Measurements from ENCODE around the gene CYP19A1.
"Not testable (repeated sequence)": the region's sequence is repeated elsewhere in the genome, so short reads cannot be mapped to it uniquely, and the experiment has no call there.

CYP19A1 gene

DNA sequence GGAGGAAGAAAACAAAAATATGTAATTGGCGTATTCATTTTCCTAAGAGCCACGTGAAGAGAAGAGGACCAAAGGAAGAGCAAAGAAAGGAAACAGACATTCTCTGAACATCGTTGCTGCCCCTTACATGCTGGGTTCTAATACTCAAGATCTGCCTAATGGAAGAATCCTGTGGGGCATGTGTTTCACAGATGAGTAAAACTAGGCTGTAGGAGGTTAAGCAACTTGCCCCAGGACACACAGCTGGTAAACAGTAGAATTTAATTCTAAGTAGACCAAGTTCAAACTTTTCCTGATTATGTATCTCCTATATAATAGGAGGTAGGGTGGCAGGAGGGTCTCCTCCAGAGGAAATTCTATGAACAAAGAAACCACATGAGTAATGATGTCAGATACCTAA lies 137.6 kb downstream of the CYP19A1 start:
- H3K27me3 ChIP-seq (ENCODE audit: control insufficient read depth, insufficient read depth, low read length): no peaks in the 10 kb centered on the region
- no peaks in the 10 kb centered on the region for H3K36me3 ChIP-seq (ENCODE audit: control insufficient read depth, insufficient read depth, low read length)
- no peak overlapping the region for H3K9ac ChIP-seq (ENCODE audit: low read length)

DNA sequence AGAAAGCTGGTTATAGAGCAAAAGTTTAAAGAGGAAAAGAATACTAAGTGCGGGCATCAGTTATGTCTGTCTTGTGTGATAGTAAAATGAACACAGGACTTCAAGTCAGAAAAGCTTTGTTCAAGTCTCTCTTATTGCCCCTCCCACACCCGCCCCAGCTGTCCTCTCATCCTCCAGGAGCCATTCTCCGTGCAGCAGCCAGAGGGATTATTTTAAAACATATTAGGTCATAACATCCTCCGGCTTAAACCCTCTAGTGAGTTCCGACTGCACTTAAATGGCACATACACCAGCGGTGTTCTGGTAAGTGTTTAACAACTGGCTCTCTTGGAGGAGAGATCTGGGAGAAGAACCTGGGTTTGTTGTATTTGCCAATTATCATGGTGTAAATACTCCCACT lies 138.9 kb downstream of the CYP19A1 start:
- no peaks in the 10 kb centered on the region for H3K4me1 ChIP-seq (ENCODE audit: control insufficient read depth, insufficient read depth, low read length)
- no peaks in the 10 kb centered on the region for H3K27me3 ChIP-seq (ENCODE audit: control insufficient read depth, insufficient read depth, low read length)
- no peaks in the 10 kb centered on the region for H3K36me3 ChIP-seq (ENCODE audit: control insufficient read depth, insufficient read depth, low read length)
- H3K27ac ChIP-seq (ENCODE audit: low read depth, low read length): no peak overlapping the region
- H3K4me3 ChIP-seq (ENCODE audit: low read length): no peak overlapping the region
- H3K9ac ChIP-seq (ENCODE audit: low read length): no peak overlapping the region

More for the DNA sequence above, 137.6 kb downstream of the CYP19A1 start:
- Histone ChIP-seq H3K4me1 (ENCODE audit: control insufficient read depth, insufficient read depth, low read length) (no peaks in the 10 kb centered on the region), H3K4me3 (ENCODE audit: low read length) (no peak overlapping the region), H3K27ac (ENCODE audit: low read depth, low read length) (no peak overlapping the region)

DNA sequence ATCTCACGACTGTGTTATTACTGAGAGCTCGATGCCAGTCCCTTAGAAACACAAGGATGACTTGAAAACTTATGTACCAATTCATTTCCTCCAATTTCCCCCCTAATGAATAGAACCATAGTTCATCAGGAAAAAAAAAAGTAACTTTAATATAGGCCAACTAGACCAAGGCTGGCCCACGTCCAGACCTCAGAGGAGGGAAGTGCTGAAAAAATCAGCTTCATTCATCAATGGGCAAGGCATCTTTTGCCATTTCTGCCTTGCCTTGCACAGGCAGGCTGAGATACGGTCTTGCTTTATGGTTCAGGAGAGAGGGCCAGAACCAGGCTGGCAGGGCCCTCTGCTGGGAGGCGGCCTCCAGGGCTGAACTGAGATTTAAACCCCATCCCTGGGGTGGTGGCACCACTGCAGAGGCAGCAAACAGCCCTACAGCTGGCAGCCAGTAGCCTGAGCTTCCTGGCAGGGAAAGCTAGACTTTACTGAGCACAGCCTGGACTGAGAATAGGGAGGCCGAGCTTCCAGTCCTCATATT lies 139.6 kb downstream of the CYP19A1 start:
- no peak overlapping the region for H3K27ac ChIP-seq (ENCODE audit: low read depth, low read length)
- H3K4me3 ChIP-seq (ENCODE audit: low read length): no peak overlapping the region
- H3K27me3 ChIP-seq (ENCODE audit: control insufficient read depth, insufficient read depth, low read length): no peaks in the 10 kb centered on the region
- H3K36me3 ChIP-seq (ENCODE audit: control insufficient read depth, insufficient read depth, low read length): no peaks in the 10 kb centered on the region
- H3K9ac ChIP-seq (ENCODE audit: low read length): no peak overlapping the region
- H3K4me1 ChIP-seq (ENCODE audit: control insufficient read depth, insufficient read depth, low read length): no peaks in the 10 kb centered on the region

DNA sequence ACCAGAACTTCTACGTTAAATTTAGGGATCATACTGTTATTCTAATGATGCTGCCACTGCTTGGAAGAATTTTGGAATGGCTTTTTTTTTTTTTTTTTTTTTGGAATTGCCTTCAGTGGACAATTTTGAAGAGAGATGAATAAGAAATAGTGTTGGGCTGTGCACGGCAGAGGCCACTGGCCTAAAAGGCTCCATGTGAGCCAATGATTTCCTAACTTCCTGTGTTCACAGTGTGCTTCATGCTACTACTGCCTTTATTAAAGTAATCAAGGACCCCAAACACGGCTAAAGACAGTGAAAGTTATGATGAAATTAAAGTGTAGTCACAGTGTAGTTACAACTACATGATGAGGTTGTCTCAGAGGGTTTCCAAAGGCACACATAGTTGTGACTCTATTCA lies 142.9 kb downstream of the CYP19A1 start:
- Histone ChIP-seq H3K36me3 (ENCODE audit: control insufficient read depth, insufficient read depth, low read length) (no peaks in the 10 kb centered on the region), H3K27ac (ENCODE audit: low read depth, low read length) (no peak overlapping the region), H3K4me1 (ENCODE audit: control insufficient read depth, insufficient read depth, low read length) (no peaks in the 10 kb centered on the region), H3K9ac (ENCODE audit: low read length) (no peak overlapping the region), H3K27me3 (ENCODE audit: control insufficient read depth, insufficient read depth, low read length) (no peaks in the 10 kb centered on the region), H3K4me3 (ENCODE audit: low read length) (no peak overlapping the region)

DNA sequence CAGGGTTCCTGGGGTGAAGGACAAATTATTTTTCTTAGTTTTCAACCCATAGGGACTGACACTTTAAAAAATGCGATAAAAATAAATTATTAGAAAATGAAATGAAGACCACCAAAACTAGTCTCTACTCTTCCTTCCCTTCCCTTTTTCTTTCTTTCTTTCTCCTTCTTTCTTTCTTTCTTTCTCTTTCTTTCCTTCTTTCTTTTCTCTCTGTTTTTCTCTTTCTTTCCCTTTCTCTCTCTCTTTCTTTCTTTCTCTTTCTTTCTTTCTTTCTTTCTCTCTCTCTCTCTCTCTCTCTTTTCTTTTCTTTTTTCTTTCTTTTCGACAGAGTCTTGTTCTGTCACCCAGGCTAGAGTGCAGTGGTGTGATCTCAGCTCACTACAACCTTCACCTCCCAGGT lies 144.4 kb downstream of the CYP19A1 start:
- H3K4me1 ChIP-seq (ENCODE audit: control insufficient read depth, insufficient read depth, low read length): no peaks in the 10 kb centered on the region
- H3K27ac ChIP-seq (ENCODE audit: low read depth, low read length): no peak overlapping the region
- H3K27me3 ChIP-seq (ENCODE audit: control insufficient read depth, insufficient read depth, low read length): no peaks in the 10 kb centered on the region
- no peak overlapping the region for H3K9ac ChIP-seq (ENCODE audit: low read length)
- H3K4me3 ChIP-seq (ENCODE audit: low read length): no peak overlapping the region
- no peaks in the 10 kb centered on the region for H3K36me3 ChIP-seq (ENCODE audit: control insufficient read depth, insufficient read depth, low read length)

DNA sequence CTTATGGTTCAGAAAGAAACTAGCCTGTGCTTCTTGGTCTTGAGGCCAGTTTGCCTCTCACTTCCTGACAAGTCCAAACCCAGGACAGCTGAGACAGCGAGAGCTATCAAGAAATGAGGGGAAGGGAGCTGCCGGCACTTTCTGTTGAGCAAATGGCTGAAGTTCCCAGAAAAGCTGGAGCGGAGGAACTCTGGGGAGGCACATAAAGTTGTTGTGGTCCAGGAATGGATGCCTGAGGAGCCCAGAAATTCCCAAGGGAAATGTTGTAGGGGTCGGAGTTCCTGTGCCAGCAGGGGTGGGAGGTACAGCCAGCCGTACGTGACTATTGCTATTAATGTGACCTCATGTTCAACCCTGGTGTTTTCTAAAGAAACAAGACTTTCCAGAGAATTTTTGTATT lies 144.9 kb downstream of the CYP19A1 start:
- H3K27ac ChIP-seq (ENCODE audit: low read depth, low read length): no peak overlapping the region
- no peak overlapping the region for H3K4me3 ChIP-seq (ENCODE audit: low read length)
- no peaks in the 10 kb centered on the region for H3K4me1 ChIP-seq (ENCODE audit: control insufficient read depth, insufficient read depth, low read length)
- H3K27me3 ChIP-seq (ENCODE audit: control insufficient read depth, insufficient read depth, low read length): no peaks in the 10 kb centered on the region
- no peak overlapping the region for H3K9ac ChIP-seq (ENCODE audit: low read length)
- H3K36me3 ChIP-seq (ENCODE audit: control insufficient read depth, insufficient read depth, low read length): no peaks in the 10 kb centered on the region

DNA sequence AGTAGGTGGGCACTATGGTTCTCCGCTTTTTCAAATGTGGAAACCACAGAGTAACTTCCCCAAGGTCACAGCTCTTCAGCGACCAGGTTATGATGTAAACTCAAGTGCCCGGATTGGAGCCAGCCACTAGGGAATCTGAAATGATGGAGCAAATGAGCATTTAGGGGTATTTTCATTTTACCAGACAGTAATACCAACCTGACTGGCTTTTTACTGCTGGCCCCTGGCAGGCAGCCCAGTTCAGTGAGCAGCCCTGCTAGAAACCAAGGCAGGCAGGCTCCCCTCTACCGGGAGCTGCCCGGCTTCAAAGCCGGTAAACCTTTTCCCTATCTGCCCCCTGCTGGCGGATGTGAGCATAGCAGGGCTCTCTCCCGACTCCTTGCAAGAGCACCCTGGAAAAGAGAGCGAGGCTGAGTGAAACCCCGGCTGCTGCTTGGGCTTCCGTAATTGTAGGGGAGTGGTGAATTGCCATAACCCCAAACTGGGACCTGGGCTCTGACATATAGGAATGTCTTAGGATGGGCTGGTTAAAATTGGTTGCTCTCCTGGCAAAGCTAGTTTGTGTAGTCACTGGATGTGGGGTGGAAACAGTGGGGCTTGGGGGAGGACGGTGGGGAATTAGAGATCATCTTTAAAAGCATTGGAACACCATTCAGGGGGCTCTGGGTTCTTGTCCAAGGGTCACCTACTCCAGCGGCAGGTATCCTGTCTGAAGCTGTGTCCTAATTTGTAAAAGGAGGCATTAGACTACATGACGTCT lies 145.7 kb downstream of the CYP19A1 start:
- Histone ChIP-seq H3K9ac (ENCODE audit: low read length) (no peak overlapping the region), H3K36me3 (ENCODE audit: control insufficient read depth, insufficient read depth, low read length) (no peaks in the 10 kb centered on the region), H3K4me3 (ENCODE audit: low read length) (no peak overlapping the region), H3K27ac (ENCODE audit: low read depth, low read length) (no peak overlapping the region), H3K4me1 (ENCODE audit: control insufficient read depth, insufficient read depth, low read length) (no peaks in the 10 kb centered on the region), H3K27me3 (ENCODE audit: control insufficient read depth, insufficient read depth, low read length) (no peaks in the 10 kb centered on the region)

DNA sequence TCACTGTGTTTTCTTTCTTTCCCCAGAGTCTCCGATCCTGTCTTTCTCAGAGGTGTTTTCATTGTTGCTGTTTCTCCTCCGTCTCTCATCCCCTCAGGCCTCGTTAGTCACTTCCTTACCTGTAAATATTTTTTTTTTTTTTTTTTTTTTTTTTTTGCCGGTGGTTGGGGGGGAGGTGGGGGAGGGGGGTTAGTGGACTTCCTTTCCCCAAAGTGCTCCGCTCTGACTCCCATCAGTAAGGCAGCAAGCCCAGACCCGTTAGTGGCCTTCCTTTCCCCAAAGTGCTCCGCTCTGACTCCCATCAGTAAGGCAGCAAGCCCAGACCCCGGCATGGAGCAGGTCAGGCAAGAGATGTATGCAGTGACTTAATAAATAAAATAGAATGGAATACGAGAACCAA lies 146.6 kb downstream of the CYP19A1 start:
- Histone ChIP-seq H3K27me3 (ENCODE audit: control insufficient read depth, insufficient read depth, low read length) (no peaks in the 10 kb centered on the region), H3K9ac (ENCODE audit: low read length) (no peak overlapping the region), H3K27ac (ENCODE audit: low read depth, low read length) (no peak overlapping the region), H3K36me3 (ENCODE audit: control insufficient read depth, insufficient read depth, low read length) (no peaks in the 10 kb centered on the region), H3K4me1 (ENCODE audit: control insufficient read depth, insufficient read depth, low read length) (no peaks in the 10 kb centered on the region), H3K4me3 (ENCODE audit: low read length) (no peak overlapping the region)

DNA sequence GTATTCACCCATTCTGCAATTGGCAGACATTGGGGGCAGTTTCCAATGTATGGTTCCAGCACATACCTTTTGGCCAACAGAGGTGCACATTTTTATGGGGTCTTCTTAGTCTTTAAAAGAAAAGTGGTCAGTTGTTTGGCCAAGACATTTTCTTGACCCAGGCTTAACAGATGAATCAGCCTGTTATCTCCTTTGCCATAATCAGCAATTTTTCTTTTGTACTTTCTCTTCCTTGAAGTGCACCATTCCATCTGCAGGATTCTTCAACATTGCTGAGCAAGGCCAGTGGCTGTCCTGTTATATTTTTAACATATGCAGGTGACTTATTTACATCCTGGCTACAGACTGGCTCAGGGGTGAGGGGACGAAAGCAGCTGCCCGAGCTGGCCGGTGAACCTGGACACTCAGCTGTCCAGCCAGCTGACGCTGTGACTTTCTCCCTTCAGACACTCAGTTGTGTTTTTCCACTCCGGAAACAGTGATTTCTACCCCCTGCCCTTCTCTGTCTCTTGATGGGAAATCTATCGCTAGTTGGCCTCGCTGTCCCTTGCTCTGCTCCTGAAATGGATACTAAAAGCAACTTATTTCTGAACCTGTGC lies 147.2 kb downstream of the CYP19A1 start:
- Histone ChIP-seq H3K36me3 (ENCODE audit: control insufficient read depth, insufficient read depth, low read length) (no peaks in the 10 kb centered on the region), H3K27ac (ENCODE audit: low read depth, low read length) (no peak overlapping the region), H3K27me3 (ENCODE audit: control insufficient read depth, insufficient read depth, low read length) (no peaks in the 10 kb centered on the region), H3K9ac (ENCODE audit: low read length) (no peak overlapping the region), H3K4me1 (ENCODE audit: control insufficient read depth, insufficient read depth, low read length) (no peaks in the 10 kb centered on the region), H3K4me3 (ENCODE audit: low read length) (no peak overlapping the region)

DNA sequence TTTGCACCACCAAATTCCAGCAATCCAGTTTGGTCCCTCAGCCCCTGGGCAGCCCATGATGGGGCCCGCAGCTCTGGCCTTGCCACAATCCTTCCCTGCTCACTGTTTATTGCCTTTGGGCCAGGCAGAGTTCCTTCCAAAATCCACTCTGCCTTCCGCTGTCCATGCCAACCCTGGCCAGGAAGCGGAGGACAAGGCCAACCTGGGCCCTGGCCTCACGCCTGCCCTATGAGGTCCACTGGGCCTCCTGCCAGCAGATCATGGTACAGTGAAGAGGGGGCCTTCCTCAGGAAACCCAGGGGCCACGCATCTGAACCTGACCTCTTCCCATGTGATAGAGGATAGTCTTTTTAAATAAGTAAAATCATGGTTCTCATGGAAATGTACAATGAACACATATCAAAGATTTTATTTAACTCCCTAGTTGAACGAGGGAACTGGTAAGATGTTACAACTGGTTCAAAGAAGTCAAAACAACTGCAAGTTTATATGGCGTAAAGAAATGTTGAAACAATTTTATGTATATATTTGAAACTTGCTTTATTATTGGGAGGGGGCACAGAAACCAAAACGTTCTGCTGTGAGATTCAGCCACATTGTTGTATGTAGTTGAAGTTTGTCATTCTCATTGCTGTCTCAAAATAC lies 147.8 kb downstream of the CYP19A1 start:
- no peak overlapping the region for H3K9ac ChIP-seq (ENCODE audit: low read length)
- no peaks in the 10 kb centered on the region for H3K27me3 ChIP-seq (ENCODE audit: control insufficient read depth, insufficient read depth, low read length)
- H3K4me1 ChIP-seq (ENCODE audit: control insufficient read depth, insufficient read depth, low read length): no peaks in the 10 kb centered on the region
- no peak overlapping the region for H3K27ac ChIP-seq (ENCODE audit: low read depth, low read length)
- no peaks in the 10 kb centered on the region for H3K36me3 ChIP-seq (ENCODE audit: control insufficient read depth, insufficient read depth, low read length)
- H3K4me3 ChIP-seq (ENCODE audit: low read length): no peak overlapping the region

DNA sequence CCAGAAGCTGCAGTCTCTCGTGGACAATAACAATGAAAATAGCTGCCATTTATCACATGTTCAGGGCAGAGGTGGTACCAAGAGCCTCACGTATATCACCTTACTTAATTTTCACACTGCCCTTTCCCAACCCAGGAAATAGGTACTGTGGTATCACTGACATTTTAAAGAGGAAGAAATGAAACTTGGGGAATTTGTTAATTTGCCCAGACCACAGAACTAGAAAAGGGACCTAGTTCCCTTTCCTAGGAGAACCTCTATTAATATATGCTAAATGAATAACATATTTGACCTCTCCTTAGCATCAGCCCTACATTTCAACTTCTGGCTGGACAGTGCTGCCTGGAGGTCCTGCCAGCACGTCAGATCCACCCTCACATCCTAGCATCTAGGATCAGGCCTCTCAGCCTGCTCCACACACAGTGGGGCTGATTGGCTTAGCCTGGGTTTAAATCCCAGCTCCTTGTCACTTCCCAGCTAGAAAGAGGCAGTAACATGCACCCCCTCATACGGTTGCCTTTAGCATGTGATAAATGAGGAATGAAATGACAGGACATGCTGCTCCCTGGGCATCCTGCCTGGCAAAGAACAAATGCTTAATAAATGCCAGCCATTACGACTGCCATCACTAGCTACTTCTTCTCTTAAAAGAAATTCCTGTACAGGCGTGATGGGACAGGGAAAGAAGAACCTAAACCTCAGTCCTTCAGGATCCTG lies 148.6 kb downstream of the CYP19A1 start:
- no peaks in the 10 kb centered on the region for H3K36me3 ChIP-seq (ENCODE audit: control insufficient read depth, insufficient read depth, low read length)
- H3K4me1 ChIP-seq (ENCODE audit: control insufficient read depth, insufficient read depth, low read length): no peaks in the 10 kb centered on the region
- no peak overlapping the region for H3K9ac ChIP-seq (ENCODE audit: low read length)

DNA sequence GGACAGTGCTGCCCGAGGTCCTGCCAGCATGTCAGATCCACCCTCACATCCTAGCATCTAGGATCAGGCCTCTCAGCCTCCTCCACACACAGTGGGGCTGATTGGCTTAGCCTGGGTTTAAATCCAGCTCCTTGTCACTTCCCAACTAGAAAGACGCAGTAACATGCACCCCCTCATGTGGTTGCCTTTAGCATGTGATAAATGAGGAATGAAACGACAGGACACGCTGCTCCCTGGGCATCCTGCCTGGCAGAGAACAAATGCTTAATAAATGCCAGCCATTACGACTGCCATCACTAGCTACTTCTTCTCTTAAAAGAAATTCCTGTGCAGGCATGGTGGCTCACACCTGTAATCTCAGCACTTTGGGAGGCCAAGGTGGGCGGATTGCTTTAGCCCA lies 149.6 kb downstream of the CYP19A1 start:
- not testable (repeated sequence) for H3K27me3 ChIP-seq (ENCODE audit: control insufficient read depth, insufficient read depth, low read length); H3K36me3 ChIP-seq (ENCODE audit: control insufficient read depth, insufficient read depth, low read length); H3K9ac ChIP-seq (ENCODE audit: low read length); H3K4me1 ChIP-seq (ENCODE audit: control insufficient read depth, insufficient read depth, low read length); H3K27ac ChIP-seq (ENCODE audit: low read depth, low read length); H3K4me3 ChIP-seq (ENCODE audit: low read length)

More for the DNA sequence above, 148.6 kb downstream of the CYP19A1 start:
- Histone ChIP-seq H3K4me3 (ENCODE audit: low read length) (no peak overlapping the region), H3K27me3 (ENCODE audit: control insufficient read depth, insufficient read depth, low read length) (no peaks in the 10 kb centered on the region), H3K27ac (ENCODE audit: low read depth, low read length) (no peak overlapping the region)

All from rectal smooth muscle tissue (tissue), 1 donor.